ENCODE data around the gene TM4SF5.

The TM4SF5 gene

GRCh38 chr17:4771519-4772234 is at the start of gene TM4SF5:
TM4SF5 (plus strand) TSS chr17:4771886; CDS start chr17:4771923, 37 bp downstream.
- DNase-seq: no peak

GRCh38 chr17:4722678-4723240 is 48.9 kb upstream of the TM4SF5 start:
- no peak for DNase-seq

GRCh38 chr17:4724650-4725049 is 47.0 kb upstream of the TM4SF5 start:
- DNase-seq: no peak

GRCh38 chr17:4725646-4726310 is 45.9 kb upstream of the TM4SF5 start:
- DNase-seq: peak; percentile 50

GRCh38 chr17:4728124-4728523 is 43.6 kb upstream of the TM4SF5 start:
- peak; percentile 31 for DNase-seq

GRCh38 chr17:4733073-4733531 is 38.6 kb upstream of the TM4SF5 start:
- peak; percentile 75 for DNase-seq

- DNase-seq: no peak
Observed at GRCh38 chr17:4734857-4735475, 36.7 kb upstream of the TM4SF5 start.

GRCh38 chr17:4735876-4736651 is 35.6 kb upstream of the TM4SF5 start:
- DNase-seq: peak; percentile 65

- DNase-seq: peak; percentile 40
Observed at GRCh38 chr17:4738136-4739121, 33.3 kb upstream of the TM4SF5 start.

GRCh38 chr17:4739122-4740024 is 32.3 kb upstream of the TM4SF5 start, which contains the start of the genes CXCL16 and ZMYND15:
CXCL16 (minus strand) TSS chr17:4739928; CDS start chr17:4739339, 589 bp downstream.
ZMYND15 (plus strand) TSS chr17:4739833; CDS start chr17:4740549, 716 bp downstream.
- peak; percentile 77 for DNase-seq

GRCh38 chr17:4740025-4740351 is 31.7 kb upstream of the TM4SF5 start:
- DNase-seq: no peak

GRCh38 chr17:4740584-4740983 is 31.1 kb upstream of the TM4SF5 start:
- no peak for DNase-seq

GRCh38 chr17:4741544-4741943 is 30.1 kb upstream of the TM4SF5 start:
- DNase-seq: no peak

- DNase-seq: no peak
Observed at GRCh38 chr17:4742133-4742532, 29.6 kb upstream of the TM4SF5 start.

GRCh38 chr17:4742629-4743028 is 29.1 kb upstream of the TM4SF5 start:
- DNase-seq: no peak

- no peak for DNase-seq
Observed at GRCh38 chr17:4743216-4743615, 28.5 kb upstream of the TM4SF5 start.

GRCh38 chr17:4743898-4744297 is 27.8 kb upstream of the TM4SF5 start:
- no peak for DNase-seq

- no peak for DNase-seq
Observed at GRCh38 chr17:4744999-4745969, 26.4 kb upstream of the TM4SF5 start.

- DNase-seq: peak; percentile 59
Observed at GRCh38 chr17:4747847-4748246, 23.8 kb upstream of the TM4SF5 start.

All from CD4-positive, alpha-beta T cell treated with Interferon gamma for 1 hour (primary cell).